HG03521 (cell line): Measurements from ENCODE around the gene SPDYE11.
"Not testable (repeated sequence)": the region's sequence is repeated elsewhere in the genome, so short reads cannot be mapped to it uniquely, and the experiment has no call there.

Source experiments
- ATAC-seq: cut with Tn5 transposase; IDR thresholded peaks from one replicate; pipeline ENCODE4 v1.9.1; 2021; ENCODE audit warnings: mild to moderate bottlenecking, moderate library complexity; ENCODE audit not compliant: unreplicated experiment

Gene SPDYE11, protein sequence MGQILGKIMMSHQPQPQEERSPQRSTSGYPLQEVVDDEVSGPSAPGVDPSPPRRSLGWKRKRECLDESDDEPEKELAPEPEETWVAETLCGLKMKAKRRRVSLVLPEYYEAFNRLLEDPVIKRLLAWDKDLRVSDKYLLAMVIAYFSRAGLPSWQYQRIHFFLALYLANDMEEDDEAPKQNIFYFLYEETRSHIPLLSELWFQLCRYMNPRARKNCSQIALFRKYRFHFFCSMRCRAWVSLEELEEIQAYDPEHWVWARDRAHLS

GRCh38 chr7:73057811-73058210 lies at the start of gene SPDYE11:
Gene SPDYE11, minus strand, starts transcription at chr7:73057911. Its CDS starts 1,800 bp downstream, at chr7:73056111.
- ATAC-seq: not testable (repeated sequence)

GRCh38 chr7:73085938-73086337 lies 28.2 kb upstream of the SPDYE11 start, which contains the start of gene SPDYE9:
Gene SPDYE9, minus strand, starts transcription at chr7:73086038. Its CDS starts 1,800 bp downstream, at chr7:73084238.
- not testable (repeated sequence) for ATAC-seq

GRCh38 chr7:73029666-73030065 lies 28.0 kb downstream of the SPDYE11 start, which contains the start of gene SPDYE8:
Gene SPDYE8, minus strand, starts transcription at chr7:73029766. Its CDS starts 1,800 bp downstream, at chr7:73027966.
- ATAC-seq: not testable (repeated sequence)

- ATAC-seq: not testable (repeated sequence)
Observed at GRCh38 chr7:73006491-73006890, 51.2 kb downstream of the SPDYE11 start.

- peak; percentile 81 for ATAC-seq
Observed at GRCh38 chr7:73005693-73006447, 51.8 kb downstream of the SPDYE11 start.

- peak; percentile 68 for ATAC-seq
Observed at GRCh38 chr7:73005356-73005692, 52.4 kb downstream of the SPDYE11 start.

GRCh38 chr7:72997887-72998468 lies 59.7 kb downstream of the SPDYE11 start:
- not testable (repeated sequence) for ATAC-seq
